ENCODE results near the gene CRIM1. TPM values are rescaled to one million over a fixed set of nuclear protein-coding genes. Genes with fewer than 3 reads are reported as not detected.
A peak's percentile ranks its signal among the peaks of the same experiment; 100 is the strongest.
"Not testable (repeated sequence)": the region's sequence is repeated elsewhere in the genome, so short reads cannot be mapped to it uniquely, and the experiment has no call there.

The CRIM1 gene, protein sequence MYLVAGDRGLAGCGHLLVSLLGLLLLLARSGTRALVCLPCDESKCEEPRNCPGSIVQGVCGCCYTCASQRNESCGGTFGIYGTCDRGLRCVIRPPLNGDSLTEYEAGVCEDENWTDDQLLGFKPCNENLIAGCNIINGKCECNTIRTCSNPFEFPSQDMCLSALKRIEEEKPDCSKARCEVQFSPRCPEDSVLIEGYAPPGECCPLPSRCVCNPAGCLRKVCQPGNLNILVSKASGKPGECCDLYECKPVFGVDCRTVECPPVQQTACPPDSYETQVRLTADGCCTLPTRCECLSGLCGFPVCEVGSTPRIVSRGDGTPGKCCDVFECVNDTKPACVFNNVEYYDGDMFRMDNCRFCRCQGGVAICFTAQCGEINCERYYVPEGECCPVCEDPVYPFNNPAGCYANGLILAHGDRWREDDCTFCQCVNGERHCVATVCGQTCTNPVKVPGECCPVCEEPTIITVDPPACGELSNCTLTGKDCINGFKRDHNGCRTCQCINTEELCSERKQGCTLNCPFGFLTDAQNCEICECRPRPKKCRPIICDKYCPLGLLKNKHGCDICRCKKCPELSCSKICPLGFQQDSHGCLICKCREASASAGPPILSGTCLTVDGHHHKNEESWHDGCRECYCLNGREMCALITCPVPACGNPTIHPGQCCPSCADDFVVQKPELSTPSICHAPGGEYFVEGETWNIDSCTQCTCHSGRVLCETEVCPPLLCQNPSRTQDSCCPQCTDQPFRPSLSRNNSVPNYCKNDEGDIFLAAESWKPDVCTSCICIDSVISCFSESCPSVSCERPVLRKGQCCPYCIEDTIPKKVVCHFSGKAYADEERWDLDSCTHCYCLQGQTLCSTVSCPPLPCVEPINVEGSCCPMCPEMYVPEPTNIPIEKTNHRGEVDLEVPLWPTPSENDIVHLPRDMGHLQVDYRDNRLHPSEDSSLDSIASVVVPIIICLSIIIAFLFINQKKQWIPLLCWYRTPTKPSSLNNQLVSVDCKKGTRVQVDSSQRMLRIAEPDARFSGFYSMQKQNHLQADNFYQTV
- total RNA-seq (2014; rRNA removed; shearing (Covaris generic)) = 81.5 and 95.4 TPM in 2 replicates

DNA sequence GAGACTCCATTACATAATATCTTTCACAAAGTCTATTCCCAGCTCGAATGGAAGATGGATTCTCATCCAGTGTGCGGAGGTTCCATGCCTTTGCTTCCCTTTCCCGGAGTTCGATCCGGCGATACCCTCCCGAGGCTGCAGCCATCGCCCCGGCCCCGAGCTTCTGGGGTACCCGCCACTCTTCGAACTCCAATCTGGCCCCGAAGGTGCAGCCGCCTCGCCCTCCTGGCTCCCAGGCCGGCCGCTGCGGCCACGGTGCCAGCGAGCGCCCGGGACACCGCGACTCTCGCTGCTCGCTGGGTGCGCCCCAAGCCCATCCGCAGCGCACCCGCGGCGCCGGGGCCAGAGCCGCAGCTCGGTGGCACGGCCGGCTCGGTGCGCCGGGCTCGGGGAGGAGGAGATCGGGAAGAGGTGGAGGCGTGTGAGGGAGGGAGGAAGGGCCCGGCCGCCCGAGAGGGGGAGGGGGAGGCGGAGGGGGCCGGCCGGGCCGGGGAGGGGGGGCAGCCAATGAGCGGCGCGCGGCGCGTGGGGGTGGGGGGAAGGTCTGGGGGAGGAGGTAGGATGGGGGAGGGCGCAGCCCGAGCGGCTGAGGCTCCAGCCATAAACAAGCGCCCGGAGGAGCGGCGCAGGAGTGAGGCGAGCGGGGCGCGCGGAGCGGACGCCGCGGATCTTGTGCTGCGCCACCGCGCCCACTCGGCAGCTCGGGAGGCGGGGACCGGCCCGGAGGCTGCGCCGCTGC is at the start of gene CRIM1:
TSS of gene CRIM1 (plus strand) at position 628 of the 739 bp plus-strand sequence. CDS start 515 bp downstream, outside the sequence.
- DNase-seq (ENCODE audit: low read depth) = peak; percentile 96

DNA sequence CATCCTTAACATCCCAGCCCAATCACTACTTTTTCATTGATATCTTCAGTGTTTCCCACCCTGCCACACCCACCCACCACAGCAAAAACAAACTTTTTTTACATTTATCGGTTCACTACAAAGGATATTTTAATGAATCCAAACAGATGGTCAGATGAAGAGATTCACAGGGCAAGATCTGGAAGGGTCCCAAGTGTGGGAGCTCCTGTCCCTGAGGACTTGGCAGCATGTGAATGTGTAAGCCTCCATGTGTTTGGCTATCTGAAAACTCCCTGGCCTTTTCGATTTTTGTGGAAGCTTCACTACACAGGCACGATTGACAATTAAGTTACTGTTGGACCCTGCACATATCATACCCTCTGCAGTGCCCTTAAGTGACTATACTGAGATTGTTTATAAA is 48.1 kb upstream of the CRIM1 start:
- no peak for DNase-seq (ENCODE audit: low read depth)

DNA sequence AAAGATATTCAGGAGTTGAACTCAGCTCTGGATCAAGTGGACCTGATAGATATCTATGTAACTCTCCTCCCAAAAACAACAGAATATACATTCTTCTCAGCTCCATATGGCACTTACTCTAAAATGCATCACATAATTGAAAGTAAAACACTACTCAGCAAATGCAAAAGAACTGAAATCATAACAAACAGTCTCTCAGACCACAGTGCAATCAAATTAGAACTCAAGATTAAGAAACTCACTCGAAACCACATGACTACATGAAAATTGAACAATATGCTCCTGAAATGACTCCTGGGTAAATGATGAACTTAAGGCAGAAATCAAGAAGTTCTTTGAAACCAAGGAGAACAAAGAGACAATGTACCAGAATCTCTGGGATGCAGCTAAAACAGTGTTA is 45.1 kb upstream of the CRIM1 start:
- not testable (repeated sequence) for DNase-seq (ENCODE audit: low read depth)

DNA sequence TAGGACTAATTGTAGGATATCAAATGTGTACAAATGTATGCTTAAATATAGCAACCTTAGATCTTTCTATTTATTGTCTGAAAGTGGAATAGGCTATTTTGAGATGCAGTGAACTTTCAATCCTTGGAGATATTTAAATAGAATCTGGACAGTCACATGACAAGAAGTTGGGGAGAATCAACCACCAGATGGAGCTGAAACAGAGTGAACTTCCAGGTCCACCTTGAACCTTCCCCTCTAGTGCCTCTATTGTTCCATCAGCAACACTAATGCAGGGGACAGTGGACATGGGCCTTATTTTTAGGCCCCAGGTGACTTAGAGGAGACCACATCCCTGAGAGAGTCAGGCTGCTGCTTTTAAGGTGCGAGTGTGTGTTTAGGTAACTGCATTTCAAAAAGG is 37.0 kb upstream of the CRIM1 start:
- no peak for DNase-seq (ENCODE audit: low read depth)

DNA sequence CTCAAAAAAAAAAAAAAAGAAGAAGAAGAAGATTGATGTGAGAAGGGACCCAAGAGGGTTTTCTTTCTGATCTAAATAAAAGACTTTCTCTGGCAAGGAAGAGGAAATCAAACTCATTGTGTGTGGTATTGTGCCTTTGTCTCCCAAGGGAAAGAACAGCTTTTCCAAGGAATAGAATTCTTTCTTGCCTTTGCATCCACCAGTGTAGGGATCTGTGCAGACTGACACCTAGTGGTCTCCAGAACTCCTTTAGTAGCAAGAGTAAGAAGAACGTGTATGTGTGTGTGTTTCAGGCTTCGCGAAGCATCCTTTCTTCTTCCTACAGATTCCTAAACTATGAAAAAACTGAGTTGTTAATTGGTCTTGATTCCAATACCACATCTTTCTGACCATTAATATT is 33.5 kb upstream of the CRIM1 start:
- DNase-seq (ENCODE audit: low read depth) = no peak

DNA sequence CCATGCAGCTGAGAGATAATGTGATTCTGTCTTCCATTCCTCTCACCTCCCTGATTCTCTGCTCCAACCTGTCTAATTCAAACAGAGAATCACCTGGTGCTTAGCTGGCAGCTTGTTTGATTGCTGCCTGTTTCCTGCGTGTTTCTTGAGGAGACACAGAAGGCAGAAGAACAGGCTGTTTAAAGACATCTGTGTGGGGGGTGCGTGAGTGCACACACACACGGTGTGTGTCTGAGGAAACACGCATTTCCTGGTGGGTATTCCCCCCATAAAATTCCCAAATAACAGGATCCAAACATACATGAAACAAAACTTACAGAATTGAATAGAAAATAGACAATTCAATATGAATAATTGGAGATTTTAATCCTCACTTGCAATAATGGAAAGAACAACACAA is 29.3 kb upstream of the CRIM1 start:
- DNase-seq (ENCODE audit: low read depth) = no peak

DNA sequence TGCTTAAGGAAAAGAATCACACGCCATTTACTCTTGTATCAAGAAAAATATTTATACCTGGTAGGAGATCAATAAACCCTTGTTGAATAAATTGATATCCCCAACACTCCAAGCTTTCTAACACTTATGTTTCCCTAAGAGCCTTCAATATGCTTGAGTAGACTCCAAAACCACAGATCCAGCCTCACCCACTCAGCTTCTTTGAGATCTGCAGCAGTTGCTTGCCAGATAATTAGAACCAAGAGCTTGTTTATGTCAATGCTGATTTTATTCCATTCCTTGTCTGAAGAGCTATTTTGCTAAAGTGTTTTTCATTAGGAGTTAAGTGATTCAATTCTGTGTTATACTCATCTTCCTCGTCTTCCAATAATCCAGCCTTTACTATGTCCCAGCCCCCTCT is 26.3 kb upstream of the CRIM1 start:
- no peak for DNase-seq (ENCODE audit: low read depth)

DNA sequence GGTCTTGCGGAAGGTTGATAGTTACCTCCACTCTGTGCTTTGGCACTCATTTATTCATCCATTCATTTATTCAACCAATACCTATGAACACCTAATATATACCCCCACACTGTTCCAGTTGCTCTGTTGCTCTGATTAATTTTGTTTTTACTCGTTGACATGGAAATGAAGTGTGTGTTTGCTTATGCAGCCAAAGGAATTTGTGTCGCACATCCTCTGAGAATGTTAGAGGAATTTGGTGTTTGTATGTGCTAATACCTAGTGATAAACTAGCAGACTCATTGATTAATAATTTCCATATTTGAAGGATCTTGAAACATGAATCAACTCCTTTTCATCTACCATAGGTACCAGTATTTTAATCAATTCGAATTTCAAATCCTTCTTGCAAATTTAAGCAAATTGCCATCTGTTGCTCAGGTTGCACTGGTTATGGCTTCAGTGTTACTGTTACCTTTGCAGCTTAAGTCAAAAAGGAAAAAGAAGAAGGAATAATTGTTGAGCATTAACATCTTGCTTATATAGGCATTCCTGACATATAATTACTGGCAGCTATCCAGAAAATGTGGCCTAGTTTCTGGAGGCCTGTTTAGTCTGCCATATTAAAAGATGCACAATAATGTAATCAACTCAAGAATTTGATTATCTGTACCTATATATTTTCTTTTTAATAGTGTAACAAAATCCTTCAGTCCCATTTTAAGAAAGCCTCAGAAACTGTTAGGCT is 25.7 kb upstream of the CRIM1 start:
- DNase-seq (ENCODE audit: low read depth) = peak; percentile 37

DNA sequence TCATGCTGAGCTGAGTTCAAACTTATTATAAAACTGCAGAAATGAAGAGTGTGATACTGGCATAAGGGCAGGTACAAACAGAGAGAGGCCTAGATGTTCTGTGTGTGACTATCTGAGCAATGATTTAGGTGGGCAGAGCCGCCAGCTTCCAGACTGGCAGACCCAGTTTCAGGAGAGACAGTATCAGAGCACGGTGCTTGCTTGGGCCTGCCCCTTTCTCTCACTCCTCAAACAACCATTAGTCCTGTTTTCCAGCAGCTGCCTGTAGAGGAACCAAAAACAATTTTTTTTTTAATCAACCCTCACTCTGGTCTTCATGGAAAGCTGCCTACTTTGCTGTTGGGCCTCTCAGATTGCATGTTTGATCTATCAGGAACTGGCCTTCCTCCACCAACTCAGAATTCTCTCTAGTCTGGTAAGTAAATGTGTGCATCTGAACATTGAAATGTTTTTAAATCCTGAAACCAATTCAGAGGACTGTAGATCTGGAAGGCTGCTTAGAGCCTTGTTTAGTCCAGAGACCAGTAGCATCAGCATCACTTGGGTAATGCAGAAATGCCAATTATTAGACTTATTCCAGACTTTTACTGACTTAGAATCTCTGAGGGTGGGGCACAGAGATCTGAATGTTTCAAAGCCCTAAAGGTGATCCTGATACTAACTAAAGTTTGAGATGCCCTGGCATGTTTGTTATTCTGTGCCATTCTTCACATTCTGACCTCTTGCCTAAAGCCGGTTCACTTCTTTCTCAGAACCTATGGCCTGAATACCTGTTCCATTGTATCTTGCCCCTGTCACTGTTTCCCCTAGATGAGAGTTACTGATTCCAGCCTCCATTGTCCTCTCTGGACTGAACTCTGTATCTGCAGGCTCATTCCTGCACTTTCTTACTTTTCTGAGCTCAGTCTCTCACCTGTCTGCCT is 24.8 kb upstream of the CRIM1 start:
- DNase-seq (ENCODE audit: low read depth) = no peak

DNA sequence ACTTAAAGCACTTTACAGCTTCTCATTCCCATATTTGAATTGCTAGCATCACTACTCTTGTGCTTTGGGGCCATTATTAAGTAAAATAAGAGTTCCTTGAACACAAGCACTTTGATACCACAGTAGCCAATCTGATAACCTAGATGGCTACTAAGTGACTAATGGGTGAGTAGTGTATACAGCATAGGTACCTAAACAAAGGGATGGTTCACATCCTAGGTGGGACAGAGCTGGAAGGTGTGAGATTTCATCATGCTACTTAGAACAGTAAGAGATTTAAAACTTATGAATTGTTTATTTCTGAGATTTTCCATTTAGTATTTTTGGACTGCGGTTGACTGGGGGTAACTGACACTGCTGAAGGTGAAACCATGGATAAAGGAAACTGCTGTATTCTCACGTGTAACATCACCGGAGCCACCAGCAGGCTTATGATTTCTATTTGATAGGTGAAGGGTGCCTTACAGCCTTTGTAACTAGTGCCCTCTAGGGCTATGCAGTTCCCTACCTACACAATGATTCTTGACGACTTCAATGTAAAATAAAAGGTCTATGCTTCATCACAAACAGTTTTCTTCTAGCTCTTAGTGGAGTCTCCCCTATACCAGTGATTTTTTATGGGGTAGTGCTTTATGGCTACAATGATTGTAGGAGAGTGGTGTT is 22.1 kb upstream of the CRIM1 start:
- DNase-seq (ENCODE audit: low read depth) = no peak

DNA sequence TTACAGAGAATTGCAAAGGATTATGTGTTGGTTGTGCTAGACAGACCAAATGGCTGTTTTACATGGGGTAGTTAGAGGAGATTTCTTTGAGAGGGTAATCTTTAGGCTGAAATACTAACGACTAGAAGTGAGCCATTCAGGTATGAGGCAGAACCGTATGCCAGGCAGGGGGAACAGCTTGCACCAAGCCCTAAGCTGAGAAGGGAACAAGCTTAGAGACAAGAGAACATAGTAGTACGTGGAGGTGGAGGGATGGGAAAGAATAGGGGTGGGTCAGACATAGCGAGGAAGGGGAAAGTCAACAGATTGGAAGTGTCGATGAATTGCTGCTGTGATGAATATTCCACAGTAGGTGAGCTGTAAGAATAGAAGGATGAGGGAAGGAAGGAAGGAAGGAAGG is 20.0 kb upstream of the CRIM1 start:
- DNase-seq (ENCODE audit: low read depth) = no peak

DNA sequence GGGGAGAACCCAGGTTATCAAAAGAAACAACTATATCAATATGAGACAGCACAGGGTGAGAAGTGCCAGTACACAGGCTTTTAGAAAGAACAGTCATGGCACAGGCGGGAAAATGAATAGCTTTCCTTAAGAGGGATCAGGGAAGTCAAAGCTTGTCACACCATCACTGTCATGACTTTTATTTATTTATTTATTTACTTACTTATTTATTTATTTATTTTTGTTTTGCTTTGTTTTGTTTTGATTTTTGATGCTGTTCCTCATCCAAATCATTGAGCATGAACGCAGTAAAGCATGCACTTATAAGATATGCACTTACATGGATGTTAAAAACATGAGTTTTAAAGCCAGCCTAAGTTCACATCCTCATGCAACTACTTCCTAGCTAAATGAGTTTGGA is 19.3 kb upstream of the CRIM1 start:
- DNase-seq (ENCODE audit: low read depth) = no peak

DNA sequence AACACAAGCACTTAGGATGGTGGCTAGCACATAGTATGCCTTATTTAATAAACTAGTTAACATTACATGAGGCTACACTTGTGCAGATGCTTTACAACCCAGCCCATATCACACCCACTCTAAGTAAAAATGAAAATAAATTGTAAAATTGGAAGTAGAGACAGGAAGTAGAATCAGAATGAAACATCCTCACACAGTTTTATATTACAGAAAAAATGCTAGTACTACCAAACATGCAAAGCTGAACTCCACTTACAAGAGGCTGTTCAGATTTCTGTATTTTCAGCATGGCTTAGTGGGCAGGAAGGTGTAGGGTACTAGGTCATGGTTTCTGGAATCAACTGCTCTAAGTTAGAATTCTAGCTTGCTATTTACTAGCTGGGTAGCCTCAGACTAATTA is 18.2 kb upstream of the CRIM1 start:
- DNase-seq (ENCODE audit: low read depth) = no peak

DNA sequence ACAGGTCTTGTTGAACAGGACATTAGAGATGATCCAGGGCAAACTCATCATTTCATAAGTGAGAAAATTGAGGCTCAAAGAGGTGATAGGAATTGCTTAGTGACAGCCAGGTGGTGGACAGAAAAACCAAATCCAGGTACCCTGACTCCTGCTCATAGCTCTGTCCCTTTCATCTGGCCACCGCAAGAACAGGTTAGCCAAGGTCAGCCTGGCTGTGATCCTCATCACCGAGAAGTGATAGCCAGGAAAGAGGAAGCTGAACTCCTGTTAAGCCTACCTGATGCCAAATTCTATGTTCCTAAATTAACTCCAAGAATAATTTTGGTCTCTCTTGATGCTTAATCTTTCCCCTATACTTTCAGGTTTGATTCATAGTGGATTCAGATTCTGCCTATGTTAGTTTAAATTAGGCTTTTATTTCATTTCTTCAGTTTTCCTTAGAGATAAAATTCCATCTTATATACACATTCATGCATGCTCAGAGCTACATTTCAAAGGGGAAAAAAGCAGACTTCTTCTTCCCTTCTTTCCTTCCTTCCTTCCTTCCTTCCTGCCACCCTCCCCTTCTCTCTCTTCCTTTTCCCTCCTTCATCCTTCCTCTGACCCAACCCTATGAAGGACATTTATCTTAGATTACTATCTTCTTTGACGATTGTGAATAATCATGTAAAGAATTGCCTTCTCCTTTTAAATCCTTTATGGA is 17.3 kb upstream of the CRIM1 start:
- DNase-seq (ENCODE audit: low read depth) = no peak

DNA sequence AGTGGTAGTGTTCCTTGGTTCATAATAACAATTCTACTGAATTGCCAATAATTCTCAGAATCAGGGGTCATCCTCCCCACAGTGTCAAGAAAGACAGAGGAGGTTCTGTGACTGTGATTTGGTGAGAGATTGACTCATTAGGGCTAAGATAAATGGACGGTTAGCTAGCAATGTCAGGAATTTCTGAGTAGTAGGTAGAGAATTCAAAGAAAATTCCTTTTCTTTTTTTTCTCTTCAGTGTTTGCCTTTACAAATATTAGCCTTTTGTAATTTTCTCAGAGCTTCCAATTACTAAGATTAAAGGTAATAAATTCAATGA is 16.8 kb upstream of the CRIM1 start:
- peak; percentile 68 for DNase-seq (ENCODE audit: low read depth)

DNA sequence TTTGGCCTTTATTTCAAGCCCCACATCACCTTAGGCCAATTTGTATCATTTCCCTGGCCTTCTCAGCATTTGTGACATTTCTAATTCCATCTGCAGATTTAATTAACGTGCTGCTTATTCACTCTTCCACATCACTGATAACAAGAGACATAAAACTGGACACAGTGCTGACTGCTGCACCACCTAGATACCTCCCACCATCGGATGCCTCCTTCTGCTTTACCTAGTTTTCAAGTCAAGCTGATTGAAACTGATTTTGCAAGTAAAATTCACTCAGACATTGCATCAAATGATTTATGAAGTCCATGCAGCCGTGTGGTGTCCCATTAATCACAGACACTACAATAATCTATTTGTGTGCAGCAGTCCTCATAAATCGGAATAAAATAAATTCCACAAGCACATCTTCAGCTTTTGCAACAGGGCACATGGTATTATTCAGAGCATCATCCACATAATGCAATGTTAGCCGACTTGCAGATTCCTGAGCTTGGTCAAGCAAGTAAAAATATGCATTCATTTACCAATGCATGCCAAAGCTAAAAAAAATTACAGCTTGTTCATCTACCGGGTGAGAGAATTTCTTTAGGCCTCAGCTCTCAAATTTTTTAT is 15.9 kb upstream of the CRIM1 start:
- DNase-seq (ENCODE audit: low read depth) = no peak

DNA sequence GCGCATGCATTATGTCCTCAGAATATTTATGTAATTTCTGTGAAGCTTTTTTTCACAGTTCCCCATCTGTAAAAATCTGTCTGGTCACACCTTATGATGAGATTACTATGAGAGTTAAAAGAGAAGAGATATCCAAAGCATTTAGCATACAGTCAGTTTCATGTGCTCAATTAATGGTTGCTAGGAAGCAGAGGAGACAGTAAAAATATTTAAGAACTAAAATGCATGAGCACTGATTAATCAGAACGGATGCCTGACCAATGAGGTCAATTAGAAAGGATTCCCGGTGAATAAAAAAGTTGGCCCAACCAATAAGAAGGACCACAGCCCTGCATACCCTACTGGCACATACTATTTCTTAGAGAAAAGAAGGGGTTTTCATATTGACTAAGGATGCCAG is 12.0 kb upstream of the CRIM1 start:
- DNase-seq (ENCODE audit: low read depth) = no peak

DNA sequence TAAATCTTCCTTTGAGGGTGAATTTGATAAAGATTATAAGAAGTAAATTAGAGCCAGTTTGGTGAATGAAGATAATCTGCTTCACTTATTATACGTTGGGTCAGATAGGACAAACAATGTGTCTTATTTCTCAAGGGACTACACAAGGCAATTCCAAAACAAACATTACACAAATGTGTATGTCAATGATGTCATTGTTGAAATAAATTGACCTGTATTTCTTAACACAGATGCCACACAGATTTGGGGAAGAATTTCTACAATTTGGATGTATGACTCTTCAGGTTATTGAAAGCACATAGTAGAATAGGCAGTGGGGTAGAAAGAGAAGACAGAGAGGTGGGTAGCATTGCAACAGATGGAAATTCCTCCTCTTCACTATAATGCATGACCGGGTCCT is 6.9 kb upstream of the CRIM1 start:
- no peak for DNase-seq (ENCODE audit: low read depth)

DNA sequence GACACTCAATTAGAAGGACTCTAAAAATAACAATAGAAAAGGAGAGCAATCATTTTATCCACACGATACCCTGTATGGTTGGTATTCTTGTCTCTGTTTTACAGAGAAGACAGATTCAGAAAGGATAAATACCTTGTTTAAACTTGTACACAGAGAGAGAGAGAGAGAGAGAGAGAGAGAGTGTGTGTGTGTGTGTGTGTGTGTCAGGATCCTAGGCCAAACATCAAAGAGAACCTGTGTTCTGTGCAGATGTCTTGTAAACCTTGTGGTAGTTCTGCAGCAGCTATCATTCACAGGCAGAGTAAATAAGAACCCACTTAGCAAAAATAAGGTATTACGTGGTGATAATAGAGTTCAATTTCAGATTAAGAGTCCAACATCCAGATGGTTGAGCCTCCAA is 4.3 kb upstream of the CRIM1 start:
- DNase-seq (ENCODE audit: low read depth) = no peak
